HFF-Myc (cell line): ENCODE data around the gene PALLD.
A peak's percentile ranks its signal among the peaks of the same experiment; 100 is the strongest.
"Not testable (repeated sequence)": the region's sequence is repeated elsewhere in the genome, so short reads cannot be mapped to it uniquely, and the experiment has no call there.

ENCODE experiments used
- DNase-seq: peaks from one replicate; pipeline ENCODE4 v3.0.0-alpha.2; 2011; ENCODE audit warnings: low read depth; ENCODE audit errors: extremely low read depth
- H3K4me3 ChIP-seq: replicated peaks from 2 replicates; pipeline ENCODE4 v1.5.1; 2011; ENCODE audit warnings: low read depth, mild to moderate bottlenecking, control low read depth, low read length
- TF ChIP-seq, protein P1 (sequence below): IDR thresholded peaks from 2 replicates; pipeline ENCODE4 v1.5.1; 2012; ENCODE audit warnings: mild to moderate bottlenecking, low read depth, low read length, control low read depth; ENCODE audit errors: missing control alignments

Gene PALLD

DNA sequence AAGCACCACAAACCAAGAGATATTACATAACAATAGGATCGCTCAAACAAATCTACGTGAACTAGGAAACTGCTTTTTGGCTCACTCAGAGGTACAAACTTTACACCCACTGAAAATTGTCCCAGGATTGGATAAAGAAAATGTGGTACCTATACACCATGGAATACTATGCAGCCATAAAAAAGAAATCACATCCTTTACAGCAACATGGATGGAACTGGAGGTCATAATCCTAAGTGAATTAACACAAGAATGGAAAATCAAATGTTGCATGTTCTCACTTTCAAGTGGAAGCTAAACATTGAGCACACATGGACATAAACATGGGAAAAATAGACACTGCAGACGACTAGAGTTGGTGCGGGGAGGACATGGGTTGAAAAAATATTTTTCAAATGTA is 305.4 kb downstream of the PALLD start:
- no peak for DNase-seq
- TF ChIP-seq, protein P1, sequence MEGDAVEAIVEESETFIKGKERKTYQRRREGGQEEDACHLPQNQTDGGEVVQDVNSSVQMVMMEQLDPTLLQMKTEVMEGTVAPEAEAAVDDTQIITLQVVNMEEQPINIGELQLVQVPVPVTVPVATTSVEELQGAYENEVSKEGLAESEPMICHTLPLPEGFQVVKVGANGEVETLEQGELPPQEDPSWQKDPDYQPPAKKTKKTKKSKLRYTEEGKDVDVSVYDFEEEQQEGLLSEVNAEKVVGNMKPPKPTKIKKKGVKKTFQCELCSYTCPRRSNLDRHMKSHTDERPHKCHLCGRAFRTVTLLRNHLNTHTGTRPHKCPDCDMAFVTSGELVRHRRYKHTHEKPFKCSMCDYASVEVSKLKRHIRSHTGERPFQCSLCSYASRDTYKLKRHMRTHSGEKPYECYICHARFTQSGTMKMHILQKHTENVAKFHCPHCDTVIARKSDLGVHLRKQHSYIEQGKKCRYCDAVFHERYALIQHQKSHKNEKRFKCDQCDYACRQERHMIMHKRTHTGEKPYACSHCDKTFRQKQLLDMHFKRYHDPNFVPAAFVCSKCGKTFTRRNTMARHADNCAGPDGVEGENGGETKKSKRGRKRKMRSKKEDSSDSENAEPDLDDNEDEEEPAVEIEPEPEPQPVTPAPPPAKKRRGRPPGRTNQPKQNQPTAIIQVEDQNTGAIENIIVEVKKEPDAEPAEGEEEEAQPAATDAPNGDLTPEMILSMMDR: no peak
- H3K4me3 ChIP-seq: no peak overlapping the region

DNA sequence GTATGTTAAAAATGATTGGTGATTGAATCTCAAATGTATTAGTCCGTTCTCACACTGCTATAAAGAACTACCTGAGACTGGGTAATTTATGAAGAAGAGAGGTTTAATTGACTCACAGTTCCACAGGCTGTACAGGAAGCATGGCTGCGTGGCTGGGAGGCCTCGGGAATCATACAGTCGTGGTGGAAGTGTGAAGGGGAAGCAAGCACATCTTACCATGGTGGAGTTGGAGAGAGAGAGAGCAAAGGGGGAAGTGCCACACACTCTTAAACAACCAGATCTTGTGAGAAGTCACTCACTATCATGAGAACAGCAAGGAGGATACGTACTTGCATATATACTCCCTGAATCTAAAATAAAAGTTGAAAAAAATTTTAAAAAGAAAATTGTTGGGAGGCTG is 306.2 kb downstream of the PALLD start:
- not testable (repeated sequence) for H3K4me3 ChIP-seq, DNase-seq

DNA sequence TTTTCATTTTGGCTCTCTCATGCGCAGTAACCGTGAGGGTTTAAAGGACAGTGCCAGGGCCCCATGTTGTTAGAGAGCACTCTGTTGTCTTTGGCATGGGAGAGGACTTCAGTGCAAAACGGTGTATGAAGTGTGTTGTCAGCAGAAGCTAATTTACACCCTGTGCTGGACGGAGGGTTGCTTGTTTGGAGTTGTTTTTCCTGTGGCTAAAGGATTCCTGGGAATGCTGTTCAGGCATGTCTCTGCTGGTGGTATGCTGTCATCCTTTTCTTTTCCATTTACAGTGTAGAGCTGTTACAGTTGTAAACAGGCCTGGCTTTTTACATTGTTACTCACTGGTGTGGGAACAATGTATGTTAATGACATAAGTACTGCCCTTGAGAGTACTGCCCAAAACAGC is 306.9 kb downstream of the PALLD start:
- DNase-seq: peak; percentile 45

DNA sequence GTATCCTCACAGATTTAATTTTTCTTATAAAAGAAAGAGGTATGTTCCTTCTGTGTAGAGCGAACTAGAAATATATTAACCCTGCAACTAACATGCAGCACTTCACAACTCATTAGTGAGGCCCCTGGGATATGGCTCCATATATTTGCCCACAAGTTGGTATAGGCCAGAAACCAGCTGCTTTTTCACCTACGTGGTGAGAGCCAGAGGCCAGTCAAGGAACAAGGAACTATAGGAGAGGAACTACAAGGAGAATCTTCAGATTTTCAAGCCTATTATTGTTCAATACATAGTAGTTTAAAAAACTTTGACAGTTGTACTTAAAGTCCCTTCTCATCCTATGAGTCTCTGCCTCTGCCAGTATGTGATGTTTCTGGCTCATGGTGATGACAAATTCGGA is 307.3 kb downstream of the PALLD start:
- TF ChIP-seq, protein P1: no peak
- H3K4me3 ChIP-seq: no peak overlapping the region

More for the DNA sequence above, 306.9 kb downstream of the PALLD start:
- TF ChIP-seq, protein P1: no peak
- H3K4me3 ChIP-seq: no peak overlapping the region

DNA sequence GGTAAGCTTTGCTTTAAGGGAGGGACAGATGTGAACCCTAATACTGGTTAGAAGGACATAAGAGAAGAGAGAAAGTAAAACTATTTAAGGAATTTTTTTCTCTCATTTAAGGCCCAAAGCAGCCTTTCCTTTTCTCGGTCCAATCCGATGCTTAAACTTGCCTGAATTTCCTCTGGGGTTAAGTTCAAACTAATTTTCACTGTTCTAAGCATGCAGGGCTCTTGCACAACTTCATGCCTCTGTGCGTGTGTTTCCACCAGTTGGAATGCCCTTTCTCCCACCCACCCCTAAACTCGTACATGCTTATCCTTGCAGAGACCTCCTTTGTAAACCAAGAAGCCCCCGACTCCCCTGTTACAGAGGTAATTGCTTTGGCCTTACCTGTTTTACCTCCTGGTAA is 308.5 kb downstream of the PALLD start:
- DNase-seq: no peak
- H3K4me3 ChIP-seq: no peak overlapping the region
- TF ChIP-seq, protein P1: no peak

More for the DNA sequence above, 307.3 kb downstream of the PALLD start:
- no peak for DNase-seq

DNA sequence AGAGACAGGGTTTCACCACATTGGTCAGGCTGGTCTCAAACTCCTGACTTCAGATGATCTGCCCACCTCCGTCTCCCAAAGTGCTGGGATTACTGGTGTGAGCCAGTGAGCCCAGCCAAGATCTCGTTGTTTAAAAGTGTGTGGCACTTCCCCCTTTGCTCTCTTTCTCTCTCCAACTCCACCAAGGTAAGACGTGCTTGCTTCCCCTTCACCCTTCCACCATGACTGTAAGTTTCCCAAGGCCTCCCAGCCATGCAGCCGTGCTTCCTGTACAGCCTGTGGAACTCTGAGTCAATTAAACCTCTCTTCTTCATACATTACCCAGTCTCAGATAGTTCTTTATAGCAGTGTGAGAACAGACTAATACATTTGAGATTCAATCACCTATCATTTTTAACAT is 309.4 kb downstream of the PALLD start:
- not testable (repeated sequence) for DNase-seq, H3K4me3 ChIP-seq

DNA sequence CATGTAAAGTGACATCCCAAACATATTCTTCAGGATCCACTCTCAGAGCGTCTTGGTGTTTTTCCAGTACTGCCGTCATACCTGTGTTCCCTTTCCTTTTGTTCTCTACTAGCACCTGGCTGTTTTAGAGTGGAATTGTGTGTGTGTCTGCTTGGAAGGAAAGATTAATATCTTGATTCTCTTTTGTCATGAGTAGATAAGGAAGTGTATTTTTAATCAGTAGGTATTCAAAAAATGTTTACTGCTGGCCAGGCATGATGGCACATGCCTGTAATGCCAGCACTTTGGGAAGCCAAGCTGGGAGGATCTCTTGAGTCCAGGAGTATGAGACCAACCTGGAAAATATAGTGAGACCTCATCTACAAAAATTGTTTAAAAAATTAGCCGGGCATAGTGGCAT is 314.4 kb downstream of the PALLD start:
- H3K4me3 ChIP-seq: no peak overlapping the region
- TF ChIP-seq, protein P1: no peak
- DNase-seq: no peak

DNA sequence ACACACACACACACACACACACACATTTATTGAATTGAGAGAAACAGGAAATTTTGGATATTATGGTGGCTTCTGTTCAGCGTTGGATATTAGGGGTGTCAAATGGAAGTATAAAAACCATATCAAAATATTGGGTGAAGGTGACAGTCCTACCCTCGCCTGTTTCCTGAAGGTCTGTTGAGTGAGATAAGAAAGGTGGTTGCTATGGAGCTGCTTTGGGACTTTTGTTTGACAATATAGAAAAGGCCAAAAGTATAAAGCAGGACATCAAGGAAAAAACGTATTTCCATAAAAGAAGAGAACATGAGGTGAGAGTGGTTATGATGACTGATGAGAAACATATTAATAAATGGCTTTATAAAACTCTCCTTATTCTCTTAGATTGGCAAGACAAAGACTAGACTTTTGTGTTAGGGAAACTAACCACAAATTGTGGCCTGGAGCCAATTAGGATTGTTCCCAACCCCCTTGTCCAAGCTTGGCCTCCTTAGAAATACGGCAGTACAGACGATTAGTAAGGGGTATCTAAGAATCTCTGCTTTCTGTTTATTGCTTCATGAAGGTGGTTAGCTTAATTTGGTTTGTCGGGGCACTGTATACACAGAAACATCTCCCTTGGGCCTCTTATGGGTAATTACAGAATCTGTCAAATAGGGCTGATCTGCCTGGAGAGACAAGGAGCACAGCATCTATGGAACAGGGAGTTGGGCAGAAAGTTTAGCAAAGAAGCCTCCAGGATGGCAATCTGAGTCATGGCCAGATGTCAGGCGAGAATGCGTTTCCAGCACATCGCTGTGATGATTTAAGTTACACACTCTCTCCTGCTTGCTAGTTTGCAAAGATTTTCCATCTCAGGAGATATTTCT is 315.2 kb downstream of the PALLD start:
- H3K4me3 ChIP-seq: peak overlapping the region; percentile 6; the same call in 1 of the 2 replicates
- peak; percentile 62 for DNase-seq
- TF ChIP-seq, protein P1: no peak
